ENCODE data around the gene WIZ. TPM values are rescaled to one million over a fixed set of nuclear protein-coding genes. Genes with fewer than 3 reads are reported as not detected.

WIZ gene
- total and polyA plus RNA-seq, 9 of the 15 experiments (the other 6 are each of a cell fraction or from before 2014, with no cell fraction given): 0.06 to 37.5 (median 4.8) TPM

DNA sequence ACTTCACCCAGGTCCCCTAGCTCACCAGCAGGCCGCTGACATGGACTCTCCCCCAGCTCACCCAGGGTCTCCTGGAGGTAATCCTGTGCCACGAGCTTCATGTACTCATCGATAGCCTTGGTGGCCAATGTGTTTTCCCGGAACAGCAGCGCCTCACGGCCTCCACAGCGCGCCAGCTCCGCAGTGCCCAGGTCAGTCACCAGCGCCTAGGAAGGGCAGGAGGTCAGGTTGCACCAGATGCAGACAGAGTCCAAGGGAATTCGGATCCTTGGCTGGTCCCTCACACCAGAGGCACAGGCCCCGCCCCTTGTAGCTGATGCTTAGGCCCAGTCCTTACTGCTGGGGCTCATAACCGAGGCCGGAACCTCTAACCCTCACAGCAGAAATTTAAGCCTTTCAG is 6.7 kb upstream of the WIZ start:
- FAIRE-seq (no peak), DNase-seq (ENCODE audit: extremely low read depth in 1 of 4, low spot score in 3 of 4) (no peak), ATAC-seq (no peak)
- H3K27me3 ChIP-seq (ENCODE audit: control insufficient read depth in 2 of 2, insufficient read depth in 2 of 2, low read length in 2 of 2): peaks cover 0 to 8% of the 10 kb centered on the region in 2 experiments; a peak in 2 of 5 replicates
- intact Hi-C loops (cut with micrococcal nuclease): no loop called here
- H3K4me3 ChIP-seq: no peak overlapping the region
- no TSS peak for BruUV-seq (replicated peaks)
- H3K4me1 ChIP-seq (replicated peaks in 1 of 2; ENCODE audit: control insufficient read depth in 2 of 2, insufficient read depth in 2 of 2, low read length in 2 of 2): peaks cover 11 to 41% of the 10 kb centered on the region in 2 experiments; a peak in 4 of 5 replicates
- POLR2A ChIA-PET: interaction anchor here (0.6 to 1.1 kb wide), 3 partner anchors 20 to 34 kb away, joined by 3 to 5 read pairs (median 3); no protein-coding TSS in a partner anchor
- TF ChIP-seq KDM1A (IDR thresholded peaks at IDR 0.05): no peak
- no peak for TF ChIP-seq ZNF174 (CRISPR knock-in tag; IDR thresholded peaks at IDR 0.05)
- TF ChIP-seq GATAD2B (IDR thresholded peaks at IDR 0.05; ENCODE audit: borderline replicate concordance): no peak
- TF ChIP-seq NR2C2 (CRISPR knock-in tag; IDR thresholded peaks at IDR 0.05): no peak
- no peak for TF ChIP-seq NR2C2 (tag; IDR thresholded peaks at IDR 0.05)
- no peak for TF ChIP-seq PTRF (tag; IDR thresholded peaks at IDR 0.05)
- TF ChIP-seq, protein P1, sequence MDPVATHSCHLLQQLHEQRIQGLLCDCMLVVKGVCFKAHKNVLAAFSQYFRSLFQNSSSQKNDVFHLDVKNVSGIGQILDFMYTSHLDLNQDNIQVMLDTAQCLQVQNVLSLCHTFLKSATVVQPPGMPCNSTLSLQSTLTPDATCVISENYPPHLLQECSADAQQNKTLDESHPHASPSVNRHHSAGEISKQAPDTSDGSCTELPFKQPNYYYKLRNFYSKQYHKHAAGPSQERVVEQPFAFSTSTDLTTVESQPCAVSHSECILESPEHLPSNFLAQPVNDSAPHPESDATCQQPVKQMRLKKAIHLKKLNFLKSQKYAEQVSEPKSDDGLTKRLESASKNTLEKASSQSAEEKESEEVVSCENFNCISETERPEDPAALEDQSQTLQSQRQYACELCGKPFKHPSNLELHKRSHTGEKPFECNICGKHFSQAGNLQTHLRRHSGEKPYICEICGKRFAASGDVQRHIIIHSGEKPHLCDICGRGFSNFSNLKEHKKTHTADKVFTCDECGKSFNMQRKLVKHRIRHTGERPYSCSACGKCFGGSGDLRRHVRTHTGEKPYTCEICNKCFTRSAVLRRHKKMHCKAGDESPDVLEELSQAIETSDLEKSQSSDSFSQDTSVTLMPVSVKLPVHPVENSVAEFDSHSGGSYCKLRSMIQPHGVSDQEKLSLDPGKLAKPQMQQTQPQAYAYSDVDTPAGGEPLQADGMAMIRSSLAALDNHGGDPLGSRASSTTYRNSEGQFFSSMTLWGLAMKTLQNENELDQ (CRISPR knock-in tag; IDR thresholded peaks at IDR 0.05; ENCODE audit: borderline replicate concordance): no peak
- no peak for TF ChIP-seq NFIX (CRISPR knock-in tag; IDR thresholded peaks at IDR 0.05; ENCODE audit: low read depth)
- TF ChIP-seq SMAD4 (CRISPR knock-in tag; conservative IDR thresholded peaks at IDR 0.05): no peak
- TF ChIP-seq ZNF764 (CRISPR knock-in tag; IDR thresholded peaks at IDR 0.05; ENCODE audit: low read depth): no peak
- TF ChIP-seq ZNF274 (IDR thresholded peaks at IDR 0.05; ENCODE audit: borderline replicate concordance, low read depth, low read length): no peak
- no peak for TF ChIP-seq HDAC6 (IDR thresholded peaks at IDR 0.05; ENCODE audit: low read depth, low read length)
- no peak for TF ChIP-seq ZNF165 (CRISPR knock-in tag; IDR thresholded peaks at IDR 0.05; ENCODE audit: borderline replicate concordance)
- no peak overlapping the region for H3K4me2 ChIP-seq (ENCODE audit: insufficient read depth, low read length)
- WGBS (ENCODE audit: insufficient coverage, low coverage, missing lambda C conversion rate): 56% methylated on average over 13 of the region's 14 CpGs
- H4K20me1 ChIP-seq (replicated peaks; ENCODE audit: control insufficient read depth, insufficient read depth, low read length): 0 out of 2 replicates have a peak, but pooled peaks cover 2% of the 10 kb centered on the region
- H3K27ac ChIP-seq (ENCODE audit: extremely low read depth, low read depth, low read length): no peak overlapping the region
- H3K9me3 ChIP-seq (replicated peaks; ENCODE audit: control insufficient read depth, insufficient read depth, low read depth, low read length): no peaks in the 10 kb centered on the region
- H3K9ac ChIP-seq (ENCODE audit: insufficient read depth in 1 of 2, low read depth in 2 of 2, low read length in 2 of 2): peak overlapping the region in 1 of 2 experiments; percentile 64; a peak in 1 of 4 replicates
- no peaks in the 10 kb centered on the region for H3K79me2 ChIP-seq (ENCODE audit: control insufficient read depth, insufficient read depth, low read length)
- CTCF ChIA-PET (ENCODE audit: low intra/inter-chr PET ratio): no interaction called here
- no peaks in the 10 kb centered on the region for H3K36me3 ChIP-seq (ENCODE audit: control insufficient read depth, insufficient read depth, low read length)
- H3K9me1 ChIP-seq (ENCODE audit: control insufficient read depth, insufficient read depth, low read length): no peaks in the 10 kb centered on the region
- no peak overlapping the region for H2AFZ ChIP-seq (ENCODE audit: low read depth, low read length)
- in situ Hi-C loops (cut with MboI): no loop called here

Measured in K562 (cell line).